ENCODE measurements around the gene BICDL1. TPM values are rescaled to one million over a fixed set of nuclear protein-coding genes. Genes with fewer than 3 reads are reported as not detected.
"Not testable (repeated sequence)": the region's sequence is repeated elsewhere in the genome, so short reads cannot be mapped to it uniquely, and the experiment has no call there.

Gene BICDL1
- total RNA-seq, 3 donors from 2014 or later, result 6.7 to 10.6 (median 6.8) TPM

- Histone ChIP-seq H3K4me1 (ENCODE audit: low read depth) (no peaks in the 10 kb centered on the region), H3K4me3 (no peak overlapping the region), H3K36me3 (ENCODE audit: low read depth) (no peaks in the 10 kb centered on the region), H3K9me3 (no peaks in the 10 kb centered on the region)
- DNase-seq, result no peak
- TF ChIP-seq CTCF (IDR thresholded peaks at IDR 0.05), result no peak
- ATAC-seq, result no peak
- intact Hi-C loops (cut with DNase I, micrococcal nuclease), result no loop called here
These were observed 8.8 kb upstream of the BICDL1 start for GRCh38 chr12:119980242-119980641.

- H3K4me3 ChIP-seq; H3K4me1 ChIP-seq (ENCODE audit: low read depth); DNase-seq; H3K9me3 ChIP-seq; ATAC-seq; H3K36me3 ChIP-seq (ENCODE audit: low read depth); intact Hi-C loops (cut with DNase I, micrococcal nuclease): not testable (repeated sequence)
These were observed 8.3 kb upstream of the BICDL1 start for GRCh38 chr12:119980702-119981101.

GRCh38 chr12:119989361-119989730 lies 310 bp downstream of the BICDL1 start:
- H3K4me3 ChIP-seq, result peak overlapping the region; percentile 30
- DNase-seq (peak in 1 of 3 donors; percentile 23), ATAC-seq (peak; percentile 23)
- peaks cover 15% of the 10 kb centered on the region for H3K4me1 ChIP-seq (ENCODE audit: low read depth)
- TF ChIP-seq CTCF (IDR thresholded peaks at IDR 0.05), result no peak
- H3K9me3 ChIP-seq, result no peaks in the 10 kb centered on the region
- H3K36me3 ChIP-seq (ENCODE audit: low read depth), result no peaks in the 10 kb centered on the region
- intact Hi-C loops (cut with DNase I, micrococcal nuclease), result no loop called here

- H3K4me1 ChIP-seq (ENCODE audit: low read depth), result peaks cover 15% of the 10 kb centered on the region
- ATAC-seq, result peak; percentile 62
- peak; percentile 84 to 94 (median 91) for DNase-seq
- H3K9me3 ChIP-seq, result no peaks in the 10 kb centered on the region
- no peaks in the 10 kb centered on the region for H3K36me3 ChIP-seq (ENCODE audit: low read depth)
- intact Hi-C loops (cut with DNase I, micrococcal nuclease), result no loop called here
- peak overlapping the region; percentile 11 for H3K4me3 ChIP-seq
- TF ChIP-seq CTCF (IDR thresholded peaks at IDR 0.05), result no peak
These were observed 820 bp downstream of the BICDL1 start for GRCh38 chr12:119989731-119990381.

- no peak for TF ChIP-seq CTCF (IDR thresholded peaks at IDR 0.05)
- no peaks in the 10 kb centered on the region for H3K9me3 ChIP-seq
- no peak for DNase-seq
- no peak for ATAC-seq
- no peaks in the 10 kb centered on the region for H3K36me3 ChIP-seq (ENCODE audit: low read depth)
- H3K4me3 ChIP-seq, result no peak overlapping the region
- intact Hi-C loops (cut with DNase I, micrococcal nuclease), result no loop called here
- peaks cover 15% of the 10 kb centered on the region for H3K4me1 ChIP-seq (ENCODE audit: low read depth)
These were observed 1.4 kb downstream of the BICDL1 start for GRCh38 chr12:119990382-119990874.

- Histone ChIP-seq H3K36me3 (ENCODE audit: low read depth) (no peaks in the 10 kb centered on the region), H3K9me3 (no peaks in the 10 kb centered on the region), H3K4me3 (no peak overlapping the region), H3K4me1 (ENCODE audit: low read depth) (peaks cover 15% of the 10 kb centered on the region)
- TF ChIP-seq CTCF (IDR thresholded peaks at IDR 0.05), result no peak
- intact Hi-C loops (cut with DNase I, micrococcal nuclease), result no loop called here
- no peak for DNase-seq
- no peak for ATAC-seq
These were observed 3.2 kb downstream of the BICDL1 start for GRCh38 chr12:119992129-119992705.

Data from mucosa of descending colon (tissue), 3 donors.